ENCODE measurements around the gene ADAMTS2.

Gene ADAMTS2

GRCh38 chr5:179268399-179268952, 76.8 kb downstream of the ADAMTS2 start:
- H4K12ac ChIP-seq (ENCODE audit: low read depth, low read length), result no peak overlapping the region
- H2BK120ac ChIP-seq (ENCODE audit: insufficient read depth, low read length, poor library complexity), result no peak overlapping the region
- no peaks in the 10 kb centered on the region for H3K27me3 ChIP-seq (ENCODE audit: insufficient read depth, low read length)
- no peak overlapping the region for H2AK5ac ChIP-seq (ENCODE audit: low read length)
- no peak overlapping the region for H4K8ac ChIP-seq (ENCODE audit: low read depth, low read length)
- WGBS (ENCODE audit: extremely low coverage, insufficient coverage, insufficient read length), result no CpG with 5 or more reads among the region's 16 CpGs
- H3K27ac ChIP-seq (ENCODE audit: low read depth, low read length), result no peak overlapping the region
- H3K18ac ChIP-seq (ENCODE audit: low read length), result peak overlapping the region; percentile 18
- H3K79me1 ChIP-seq (ENCODE audit: low read length), result peaks cover 38% of the 10 kb centered on the region
- peak overlapping the region; percentile 48 for H4K91ac ChIP-seq (ENCODE audit: low read depth, low read length)
- H2BK5ac ChIP-seq (ENCODE audit: low read depth, low read length, poor library complexity), result no peak overlapping the region
- no peaks in the 10 kb centered on the region for H3K9me3 ChIP-seq (ENCODE audit: insufficient read depth, low read depth, low read length)
- H2BK12ac ChIP-seq (ENCODE audit: low read length), result peak overlapping the region; percentile 23
- peaks cover 5 to 9% of the 10 kb centered on the region in 2 experiments for H3K36me3 ChIP-seq (ENCODE audit: control insufficient read depth in 1 of 2, insufficient read depth in 2 of 2, low read length in 2 of 2)
- no peak overlapping the region for H3K4me3 ChIP-seq (ENCODE audit: low read depth, low read length)
- peaks cover 67 to 75% of the 10 kb centered on the region in 2 experiments for H3K4me1 ChIP-seq (ENCODE audit: control insufficient read depth in 1 of 2, insufficient read depth in 2 of 2, low read length in 2 of 2)
- H2AFZ ChIP-seq (ENCODE audit: insufficient read depth, low read length, poor library complexity), result no peak overlapping the region
- no peak overlapping the region for H3K4me2 ChIP-seq (ENCODE audit: low read length)
- H3K23ac ChIP-seq (ENCODE audit: low read length), result no peak overlapping the region
- H3K4ac ChIP-seq (ENCODE audit: low read depth, low read length), result no peak overlapping the region
- H3K14ac ChIP-seq (ENCODE audit: low read length), result peak overlapping the region; percentile 13
- DNase-seq, result no peak
- peaks cover 2% of the 10 kb centered on the region for H3K79me2 ChIP-seq (ENCODE audit: control insufficient read depth, insufficient read depth, low read length, poor library complexity)
- H3K9ac ChIP-seq (ENCODE audit: low read length), result no peak overlapping the region

GRCh38 chr5:179267671-179268083, 77.6 kb downstream of the ADAMTS2 start:
- Histone ChIP-seq H4K8ac (ENCODE audit: low read depth, low read length) (peak overlapping the region; percentile 24), H3K27me3 (ENCODE audit: insufficient read depth, low read length) (no peaks in the 10 kb centered on the region), H3K4me3 (ENCODE audit: low read depth, low read length) (no peak overlapping the region), H4K12ac (ENCODE audit: low read depth, low read length) (no peak overlapping the region), H3K4me1 (ENCODE audit: control insufficient read depth in 1 of 2, insufficient read depth in 2 of 2, low read length in 2 of 2) (peaks cover 65 to 71% of the 10 kb centered on the region in 2 experiments), H3K18ac (ENCODE audit: low read length) (peak overlapping the region; percentile 57), H4K91ac (ENCODE audit: low read depth, low read length) (peak overlapping the region; percentile 60), H3K9ac (ENCODE audit: low read length) (no peak overlapping the region), H2BK12ac (ENCODE audit: low read length) (peak overlapping the region; percentile 16), H3K79me1 (ENCODE audit: low read length) (peaks cover 39% of the 10 kb centered on the region), H2AK5ac (ENCODE audit: low read length) (no peak overlapping the region), H3K23ac (ENCODE audit: low read length) (no peak overlapping the region), H3K4ac (ENCODE audit: low read depth, low read length) (no peak overlapping the region), H3K27ac (ENCODE audit: low read depth, low read length) (no peak overlapping the region), H3K79me2 (ENCODE audit: control insufficient read depth, insufficient read depth, low read length, poor library complexity) (peaks cover 2% of the 10 kb centered on the region), H3K36me3 (ENCODE audit: control insufficient read depth in 1 of 2, insufficient read depth in 2 of 2, low read length in 2 of 2) (peaks cover 3 to 8% of the 10 kb centered on the region in 2 experiments), H2AFZ (ENCODE audit: insufficient read depth, low read length, poor library complexity) (no peak overlapping the region), H3K4me2 (ENCODE audit: low read length) (no peak overlapping the region), H3K14ac (ENCODE audit: low read length) (peak overlapping the region; percentile 21), H3K9me3 (ENCODE audit: insufficient read depth, low read depth, low read length) (no peaks in the 10 kb centered on the region), H2BK120ac (ENCODE audit: insufficient read depth, low read length, poor library complexity) (peak overlapping the region; percentile 13), H2BK5ac (ENCODE audit: low read depth, low read length, poor library complexity) (no peak overlapping the region)
- peak in 1 of 2 donors; percentile 17 for DNase-seq
- WGBS (ENCODE audit: extremely low coverage, insufficient coverage, insufficient read length), result no CpG with 5 or more reads among the region's 10 CpGs

GRCh38 chr5:179267071-179267670, 78.1 kb downstream of the ADAMTS2 start:
- WGBS (ENCODE audit: extremely low coverage, insufficient coverage, insufficient read length), result no CpG with 5 or more reads among the region's 17 CpGs
- no peak for DNase-seq
- no peaks in the 10 kb centered on the region for H3K27me3 ChIP-seq (ENCODE audit: insufficient read depth, low read length)

GRCh38 chr5:179266291-179267070, 78.8 kb downstream of the ADAMTS2 start:
- H4K8ac ChIP-seq (ENCODE audit: low read depth, low read length), result no peak overlapping the region
- H2BK5ac ChIP-seq (ENCODE audit: low read depth, low read length, poor library complexity), result peak overlapping the region; percentile 23
- peak overlapping the region; percentile 33 for H4K91ac ChIP-seq (ENCODE audit: low read depth, low read length)
- peak; percentile 56 to 61 for DNase-seq
- H2AK5ac ChIP-seq (ENCODE audit: low read length), result peak overlapping the region; percentile 17
- H4K12ac ChIP-seq (ENCODE audit: low read depth, low read length), result no peak overlapping the region
- H3K9ac ChIP-seq (ENCODE audit: low read length), result no peak overlapping the region
- no peak overlapping the region for H3K23ac ChIP-seq (ENCODE audit: low read length)
- H3K79me1 ChIP-seq (ENCODE audit: low read length), result peaks cover 31% of the 10 kb centered on the region
- no peak overlapping the region for H3K4me3 ChIP-seq (ENCODE audit: low read depth, low read length)
- H2BK120ac ChIP-seq (ENCODE audit: insufficient read depth, low read length, poor library complexity), result peak overlapping the region; percentile 19
- no CpG with 5 or more reads among the region's 13 CpGs for WGBS (ENCODE audit: extremely low coverage, insufficient coverage, insufficient read length)
- no peak overlapping the region for H2AFZ ChIP-seq (ENCODE audit: insufficient read depth, low read length, poor library complexity)
- H3K4ac ChIP-seq (ENCODE audit: low read depth, low read length), result no peak overlapping the region
- H3K79me2 ChIP-seq (ENCODE audit: control insufficient read depth, insufficient read depth, low read length, poor library complexity), result peaks cover 2% of the 10 kb centered on the region
- no peaks in the 10 kb centered on the region for H3K9me3 ChIP-seq (ENCODE audit: insufficient read depth, low read depth, low read length)
- H3K27ac ChIP-seq (ENCODE audit: low read depth, low read length), result peak overlapping the region; percentile 76
- peaks cover 0 to 4% of the 10 kb centered on the region in 2 experiments for H3K36me3 ChIP-seq (ENCODE audit: control insufficient read depth in 1 of 2, insufficient read depth in 2 of 2, low read length in 2 of 2)
- H3K4me1 ChIP-seq (ENCODE audit: control insufficient read depth in 1 of 2, insufficient read depth in 2 of 2, low read length in 2 of 2), result peaks cover 58 to 66% of the 10 kb centered on the region in 2 experiments
- H3K4me2 ChIP-seq (ENCODE audit: low read length), result no peak overlapping the region
- H3K27me3 ChIP-seq (ENCODE audit: insufficient read depth, low read length), result no peaks in the 10 kb centered on the region
- peak overlapping the region; percentile 21 for H3K14ac ChIP-seq (ENCODE audit: low read length)
- no peak overlapping the region for H3K18ac ChIP-seq (ENCODE audit: low read length)
- H2BK12ac ChIP-seq (ENCODE audit: low read length), result peak overlapping the region; percentile 21

More at GRCh38 chr5:179267071-179267670, 78.1 kb downstream of the ADAMTS2 start:
- no peak overlapping the region for H3K23ac ChIP-seq (ENCODE audit: low read length)
- H3K4me3 ChIP-seq (ENCODE audit: low read depth, low read length), result no peak overlapping the region
- peaks cover 35% of the 10 kb centered on the region for H3K79me1 ChIP-seq (ENCODE audit: low read length)
- peak overlapping the region; percentile 65 for H2AK5ac ChIP-seq (ENCODE audit: low read length)
- H3K9me3 ChIP-seq (ENCODE audit: insufficient read depth, low read depth, low read length), result no peaks in the 10 kb centered on the region
- H2AFZ ChIP-seq (ENCODE audit: insufficient read depth, low read length, poor library complexity), result no peak overlapping the region
- peak overlapping the region; percentile 24 for H4K8ac ChIP-seq (ENCODE audit: low read depth, low read length)
- H2BK120ac ChIP-seq (ENCODE audit: insufficient read depth, low read length, poor library complexity), result peak overlapping the region; percentile 13
- H3K14ac ChIP-seq (ENCODE audit: low read length), result peak overlapping the region; percentile 21
- peak overlapping the region; percentile 60 for H4K91ac ChIP-seq (ENCODE audit: low read depth, low read length)
- no peak overlapping the region for H3K27ac ChIP-seq (ENCODE audit: low read depth, low read length)
- no peak overlapping the region for H3K4ac ChIP-seq (ENCODE audit: low read depth, low read length)
- H4K12ac ChIP-seq (ENCODE audit: low read depth, low read length), result no peak overlapping the region
- no peak overlapping the region for H3K4me2 ChIP-seq (ENCODE audit: low read length)
- peak overlapping the region; percentile 16 for H2BK12ac ChIP-seq (ENCODE audit: low read length)
- H3K4me1 ChIP-seq (ENCODE audit: control insufficient read depth in 1 of 2, insufficient read depth in 2 of 2, low read length in 2 of 2), result peaks cover 60 to 67% of the 10 kb centered on the region in 2 experiments
- H3K9ac ChIP-seq (ENCODE audit: low read length), result no peak overlapping the region
- H3K79me2 ChIP-seq (ENCODE audit: control insufficient read depth, insufficient read depth, low read length, poor library complexity), result peaks cover 2% of the 10 kb centered on the region
- H2BK5ac ChIP-seq (ENCODE audit: low read depth, low read length, poor library complexity), result no peak overlapping the region
- H3K18ac ChIP-seq (ENCODE audit: low read length), result peak overlapping the region; percentile 57
- peaks cover 0 to 6% of the 10 kb centered on the region in 2 experiments for H3K36me3 ChIP-seq (ENCODE audit: control insufficient read depth in 1 of 2, insufficient read depth in 2 of 2, low read length in 2 of 2)
